K562 (cell line): Measurements from ENCODE around the gene SLPI. TPM values are rescaled to one million over a fixed set of nuclear protein-coding genes. Genes with fewer than 3 reads are reported as not detected.

Experiments
- CSDE1 ChIP-seq, 2 experiments: fragments of 450-650 bp; IDR thresholded peaks; 2 replicates each; pipeline ENCODE4 v1.6.1; 2016; ENCODE audit warnings: mild to moderate bottlenecking in 1 of 2
- DEAF1 ChIP-seq: fragments of 450-650 bp; formaldehyde crosslinking; IDR thresholded peaks from 2 replicates; pipeline ENCODE4 v1.4.0; 2020; ENCODE audit warnings: mild to moderate bottlenecking, moderate library complexity
- EWSR1 ChIP-seq: fragments of 450-650 bp; IDR thresholded peaks from 2 replicates; pipeline ENCODE4 v1.6.1; 2018; ENCODE audit warnings: borderline replicate concordance, mild to moderate bottlenecking, low read depth, moderate library complexity; ENCODE audit not compliant: partially characterized antibody
- HDAC8 ChIP-seq: fragments of 450-650 bp; IDR thresholded peaks from 2 replicates; pipeline ENCODE4 v1.6.1; 2016; ENCODE audit warnings: mild to moderate bottlenecking, missing genetic modification characterization, moderate library complexity, missing compliant biosample characterization
- NCOA1 ChIP-seq: fragments of 450-650 bp; IDR thresholded peaks from 2 replicates; pipeline ENCODE4 v1.6.1; 2016; ENCODE audit warnings: low read depth
- RHOXF2B ChIP-seq: fragments of 250-450 bp; sonication (Bioruptor Pico); conservative IDR thresholded peaks from 2 replicates; pipeline ENCODE4 v1.5.1; 2021
- RNF2 ChIP-seq: sonication (generic); IDR thresholded peaks from 2 replicates; pipeline ENCODE4 v1.6.1; 2016
- SAFB ChIP-seq: fragments of 200-400 bp; formaldehyde crosslinking; IDR thresholded peaks from 2 replicates; pipeline ENCODE4 v1.6.1; 2017; ENCODE audit warnings: low read depth, low read length, borderline replicate concordance
- SNAPC5 ChIP-seq: fragments of 250-450 bp; sonication (Bioruptor Pico); IDR thresholded peaks from 2 replicates; pipeline ENCODE4 v1.8.0; 2021; ENCODE audit warnings: moderate library complexity, mild to moderate bottlenecking, inconsistent platforms
- TEAD2 ChIP-seq: fragments of 450-650 bp; IDR thresholded peaks from 2 replicates; pipeline ENCODE4 v1.6.1; 2016; ENCODE audit warnings: missing genetic modification characterization, control low read depth, missing compliant biosample characterization
- ZNF398 ChIP-seq: fragments of 250-450 bp; sonication (Bioruptor Pico); IDR thresholded peaks from 2 replicates; pipeline ENCODE4 v1.8.0; 2021; ENCODE audit warnings: moderate library complexity, mild to moderate bottlenecking, inconsistent platforms
- polyA plus RNA-seq, 8 experiments: library from polyadenylated mRNA; depleted of rRNA in 4 of 8; stranded (reverse) in 5 of 8; unstranded in 3 of 8; fragments of >200 nt; fragmentation: Nextera tagmentation in 2 of 8; fragmentation: Illumina TruSeq in 1 of 8; extraction: Ambion mirVana in 2 of 8; extraction: Trizol in 1 of 8; gene quantifications; 2 replicates each; pipeline versions ENCODE4 v1.2.1 to v1.2.3, GENCODE V29; 2011 to 2014; ENCODE audit warnings: inconsistent platforms in 1 of 8, missing spikeins in 1 of 8
- total RNA-seq, 7 experiments: library from RNA; depleted of rRNA in 6 of 7; stranded (reverse); fragments of >200 nt in 6 of 7; fragmentation: Illumina TruSeq in 2 of 7; extraction: Trizol in 2 of 7; gene quantifications; 2 replicates each; pipeline versions ENCODE4 v1.2.1 to v1.2.3, GENCODE V29; 2011 to 2021; ENCODE audit warnings: low replicate concordance in 1 of 7
- TF ChIP-seq, protein P1 (sequence below): fragments of 250-450 bp; sonication (Bioruptor Pico); IDR thresholded peaks from 2 replicates; pipeline ENCODE4 v1.5.0; 2020; ENCODE audit warnings: mild to moderate bottlenecking, borderline replicate concordance
- TF ChIP-seq, protein P2 (sequence below): fragments of 450-650 bp; conservative IDR thresholded peaks from 2 replicates; pipeline ENCODE4 v1.6.1; 2016; ENCODE audit warnings: missing genetic modification characterization, low read depth, mild to moderate bottlenecking, missing compliant biosample characterization, moderate library complexity

SLPI gene
- total and polyA plus RNA-seq, 9 of the 15 experiments (the other 6 are each of a cell fraction or from before 2014, with no cell fraction given), result 0.78 TPM; not detected in 8

- TF ChIP-seq TEAD2 (tag) (no peak), RNF2 (no peak), HDAC8 (tag) (no peak), SNAPC5 (CRISPR knock-in tag) (no peak), RHOXF2B (CRISPR knock-in tag) (no peak), CSDE1 (IDR thresholded peaks at IDR 0.05) (no peak), SAFB (no peak), EWSR1 (no peak), DEAF1 (CRISPR knock-in tag) (no peak), NCOA1 (no peak), ZNF398 (CRISPR knock-in tag) (no peak)
- TF ChIP-seq, protein P1, sequence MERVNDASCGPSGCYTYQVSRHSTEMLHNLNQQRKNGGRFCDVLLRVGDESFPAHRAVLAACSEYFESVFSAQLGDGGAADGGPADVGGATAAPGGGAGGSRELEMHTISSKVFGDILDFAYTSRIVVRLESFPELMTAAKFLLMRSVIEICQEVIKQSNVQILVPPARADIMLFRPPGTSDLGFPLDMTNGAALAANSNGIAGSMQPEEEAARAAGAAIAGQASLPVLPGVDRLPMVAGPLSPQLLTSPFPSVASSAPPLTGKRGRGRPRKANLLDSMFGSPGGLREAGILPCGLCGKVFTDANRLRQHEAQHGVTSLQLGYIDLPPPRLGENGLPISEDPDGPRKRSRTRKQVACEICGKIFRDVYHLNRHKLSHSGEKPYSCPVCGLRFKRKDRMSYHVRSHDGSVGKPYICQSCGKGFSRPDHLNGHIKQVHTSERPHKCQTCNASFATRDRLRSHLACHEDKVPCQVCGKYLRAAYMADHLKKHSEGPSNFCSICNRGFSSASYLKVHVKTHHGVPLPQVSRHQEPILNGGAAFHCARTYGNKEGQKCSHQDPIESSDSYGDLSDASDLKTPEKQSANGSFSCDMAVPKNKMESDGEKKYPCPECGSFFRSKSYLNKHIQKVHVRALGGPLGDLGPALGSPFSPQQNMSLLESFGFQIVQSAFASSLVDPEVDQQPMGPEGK, result no peak
- TF ChIP-seq, protein P2, sequence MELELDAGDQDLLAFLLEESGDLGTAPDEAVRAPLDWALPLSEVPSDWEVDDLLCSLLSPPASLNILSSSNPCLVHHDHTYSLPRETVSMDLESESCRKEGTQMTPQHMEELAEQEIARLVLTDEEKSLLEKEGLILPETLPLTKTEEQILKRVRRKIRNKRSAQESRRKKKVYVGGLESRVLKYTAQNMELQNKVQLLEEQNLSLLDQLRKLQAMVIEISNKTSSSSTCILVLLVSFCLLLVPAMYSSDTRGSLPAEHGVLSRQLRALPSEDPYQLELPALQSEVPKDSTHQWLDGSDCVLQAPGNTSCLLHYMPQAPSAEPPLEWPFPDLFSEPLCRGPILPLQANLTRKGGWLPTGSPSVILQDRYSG (tag), result no peak
- TF ChIP-seq, all 486 proteins: peak for 0
These were observed 9.3 kb upstream of the SLPI start (continued) for GRCh38 chr20:45263556-45264266.
